Endothelial cell (in vitro differentiated cells): Measurements from ENCODE around the gene ITIH4. TPM values are rescaled to one million over a fixed set of nuclear protein-coding genes. Genes with fewer than 3 reads are reported as not detected.

ENCODE experiments used
- DNase-seq: peaks from one replicate; pipeline ENCODE4 v3.0.0; 2021; ENCODE audit warnings: low spot score
- H3K27ac Mint-ChIP-seq: one replicate; pipeline ENCODE4 v1.8.0; 2021; ENCODE audit warnings: mixed read lengths, inconsistent platforms; ENCODE audit not compliant: unreplicated experiment
- H3K27me3 Mint-ChIP-seq: one replicate; pipeline ENCODE4 v1.8.0; 2021; ENCODE audit warnings: mild to moderate bottlenecking, moderate library complexity, mixed read lengths, inconsistent platforms; ENCODE audit not compliant: unreplicated experiment
- H3K36me3 Mint-ChIP-seq: one replicate; pipeline ENCODE4 v1.8.0; 2021; ENCODE audit warnings: mild to moderate bottlenecking, low read depth, mixed read lengths, inconsistent platforms; ENCODE audit not compliant: unreplicated experiment
- H3K4me1 Mint-ChIP-seq: one replicate; pipeline ENCODE4 v1.8.0; 2021; ENCODE audit warnings: mild to moderate bottlenecking, mixed read lengths, inconsistent platforms; ENCODE audit not compliant: unreplicated experiment
- H3K4me3 Mint-ChIP-seq: one replicate; pipeline ENCODE4 v1.8.0; 2021; ENCODE audit warnings: mild to moderate bottlenecking, mixed read lengths, inconsistent platforms; ENCODE audit not compliant: unreplicated experiment
- H3K9me3 Mint-ChIP-seq: one replicate; pipeline ENCODE4 v1.8.0; 2021; ENCODE audit warnings: mixed read lengths, inconsistent platforms; ENCODE audit not compliant: unreplicated experiment
- total RNA-seq: library from RNA; stranded (reverse); fragmentation: NEBNext Ultra II Directional; extraction: Animal tissue kit (Norgen Biotek cat#: 25700); gene quantifications from one replicate; pipeline ENCODE4 v1.2.1, GENCODE V29; 2021; ENCODE audit not compliant: unreplicated experiment
- TF ChIP-seq, protein P1 (sequence below): fragments of 200-600 bp; sonication (generic); IDR thresholded peaks from one replicate; pipeline ENCODE4 v1.5.0; 2021; ENCODE audit warnings: antibody characterized with exemption; ENCODE audit not compliant: unreplicated experiment

Gene ITIH4
- total RNA-seq, 1 donor from 2014 or later = 8.2 TPM

GRCh38 chr3:52816654-52817053, 13.8 kb downstream of the ITIH4 start:
- no peaks in the 10 kb centered on the region for H3K9me3 Mint-ChIP-seq
- no peaks in the 10 kb centered on the region for H3K36me3 Mint-ChIP-seq
- no peak for DNase-seq
- peaks cover 4% of the 10 kb centered on the region for H3K4me1 Mint-ChIP-seq
- no peak overlapping the region for H3K27ac Mint-ChIP-seq
- H3K4me3 Mint-ChIP-seq = no peak overlapping the region
- peaks cover 3% of the 10 kb centered on the region for H3K27me3 Mint-ChIP-seq
- TF ChIP-seq, protein P1, sequence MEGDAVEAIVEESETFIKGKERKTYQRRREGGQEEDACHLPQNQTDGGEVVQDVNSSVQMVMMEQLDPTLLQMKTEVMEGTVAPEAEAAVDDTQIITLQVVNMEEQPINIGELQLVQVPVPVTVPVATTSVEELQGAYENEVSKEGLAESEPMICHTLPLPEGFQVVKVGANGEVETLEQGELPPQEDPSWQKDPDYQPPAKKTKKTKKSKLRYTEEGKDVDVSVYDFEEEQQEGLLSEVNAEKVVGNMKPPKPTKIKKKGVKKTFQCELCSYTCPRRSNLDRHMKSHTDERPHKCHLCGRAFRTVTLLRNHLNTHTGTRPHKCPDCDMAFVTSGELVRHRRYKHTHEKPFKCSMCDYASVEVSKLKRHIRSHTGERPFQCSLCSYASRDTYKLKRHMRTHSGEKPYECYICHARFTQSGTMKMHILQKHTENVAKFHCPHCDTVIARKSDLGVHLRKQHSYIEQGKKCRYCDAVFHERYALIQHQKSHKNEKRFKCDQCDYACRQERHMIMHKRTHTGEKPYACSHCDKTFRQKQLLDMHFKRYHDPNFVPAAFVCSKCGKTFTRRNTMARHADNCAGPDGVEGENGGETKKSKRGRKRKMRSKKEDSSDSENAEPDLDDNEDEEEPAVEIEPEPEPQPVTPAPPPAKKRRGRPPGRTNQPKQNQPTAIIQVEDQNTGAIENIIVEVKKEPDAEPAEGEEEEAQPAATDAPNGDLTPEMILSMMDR = no peak

DNA sequence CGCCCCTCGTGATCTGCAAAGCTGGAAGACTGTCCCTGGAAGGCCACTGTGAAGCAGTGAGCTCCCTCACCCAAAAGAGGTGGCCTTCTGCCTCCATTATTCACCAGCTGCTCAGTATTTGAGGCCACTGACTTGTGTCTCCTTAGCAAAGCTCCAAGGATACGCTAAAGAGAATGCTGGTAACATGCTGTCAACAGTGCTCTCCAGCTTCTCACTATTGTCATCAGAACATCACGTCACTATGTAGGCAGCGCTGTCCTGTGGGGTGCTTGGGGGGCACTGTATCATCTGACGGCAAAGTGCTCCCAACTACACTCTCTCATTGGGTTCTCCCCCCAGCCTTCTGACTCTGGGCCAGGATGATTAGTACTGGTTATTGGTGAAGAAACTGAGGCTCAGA, 14.3 kb downstream of the ITIH4 start:
- H3K36me3 Mint-ChIP-seq = no peaks in the 10 kb centered on the region

DNA sequence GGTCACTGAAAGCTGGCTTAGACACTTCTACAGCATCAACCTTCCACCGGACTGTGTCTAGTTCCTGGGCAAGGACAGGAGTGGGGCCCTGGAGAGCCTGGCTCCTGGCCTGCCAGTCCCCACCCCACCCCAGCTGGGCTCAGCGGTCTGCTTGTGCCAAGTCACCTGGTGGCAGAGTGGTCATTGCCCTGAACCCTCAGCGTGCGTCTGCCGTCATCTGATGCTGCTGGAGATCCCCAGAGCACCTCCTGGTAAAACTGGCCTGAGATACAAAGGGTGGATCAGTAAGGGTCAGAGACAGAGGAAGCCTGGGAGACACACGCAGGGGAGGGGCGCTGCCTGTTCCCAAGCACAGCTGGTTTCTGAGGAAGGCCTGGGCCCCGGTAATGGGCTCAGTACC, 16.7 kb downstream of the ITIH4 start:
- no peaks in the 10 kb centered on the region for H3K36me3 Mint-ChIP-seq
- TF ChIP-seq, protein P1 = no peak
- no peak for DNase-seq
- H3K27ac Mint-ChIP-seq = no peak overlapping the region
- no peaks in the 10 kb centered on the region for H3K9me3 Mint-ChIP-seq
- H3K4me1 Mint-ChIP-seq = peaks cover 4% of the 10 kb centered on the region
- H3K27me3 Mint-ChIP-seq = peaks cover under 1% of the 10 kb centered on the region
- H3K4me3 Mint-ChIP-seq = no peak overlapping the region

More for the DNA sequence above, 14.3 kb downstream of the ITIH4 start:
- Mint-ChIP-seq H3K4me1 (peaks cover 4% of the 10 kb centered on the region), H3K9me3 (no peaks in the 10 kb centered on the region), H3K27me3 (peaks cover 3% of the 10 kb centered on the region), H3K4me3 (no peak overlapping the region), H3K27ac (no peak overlapping the region)
- TF ChIP-seq, protein P1 = no peak
- DNase-seq = no peak

GRCh38 chr3:52811452-52812011, 18.9 kb downstream of the ITIH4 start:
- Mint-ChIP-seq H3K36me3 (no peaks in the 10 kb centered on the region), H3K9me3 (no peaks in the 10 kb centered on the region), H3K27me3 (peaks cover 3% of the 10 kb centered on the region), H3K27ac (no peak overlapping the region), H3K4me1 (no peaks in the 10 kb centered on the region), H3K4me3 (no peak overlapping the region)
- DNase-seq = no peak
- TF ChIP-seq, protein P1 = no peak

GRCh38 chr3:52810923-52811322, 19.5 kb downstream of the ITIH4 start:
- DNase-seq = no peak
- H3K27ac Mint-ChIP-seq = no peak overlapping the region
- no peaks in the 10 kb centered on the region for H3K9me3 Mint-ChIP-seq
- H3K4me3 Mint-ChIP-seq = no peak overlapping the region
- H3K27me3 Mint-ChIP-seq = peaks cover 3% of the 10 kb centered on the region
- H3K36me3 Mint-ChIP-seq = no peaks in the 10 kb centered on the region
- TF ChIP-seq, protein P1 = no peak
- no peaks in the 10 kb centered on the region for H3K4me1 Mint-ChIP-seq
